ENCODE data around the gene GOLPH3.
"Not testable (repeated sequence)": the region's sequence is repeated elsewhere in the genome, so short reads cannot be mapped to it uniquely, and the experiment has no call there.

The GOLPH3 gene

GRCh38 chr5:32132757-32133156, 41.4 kb downstream of the GOLPH3 start:
- DNase-seq, result no peak

GRCh38 chr5:32131604-32132003, 42.5 kb downstream of the GOLPH3 start:
- no peak for DNase-seq

DNA sequence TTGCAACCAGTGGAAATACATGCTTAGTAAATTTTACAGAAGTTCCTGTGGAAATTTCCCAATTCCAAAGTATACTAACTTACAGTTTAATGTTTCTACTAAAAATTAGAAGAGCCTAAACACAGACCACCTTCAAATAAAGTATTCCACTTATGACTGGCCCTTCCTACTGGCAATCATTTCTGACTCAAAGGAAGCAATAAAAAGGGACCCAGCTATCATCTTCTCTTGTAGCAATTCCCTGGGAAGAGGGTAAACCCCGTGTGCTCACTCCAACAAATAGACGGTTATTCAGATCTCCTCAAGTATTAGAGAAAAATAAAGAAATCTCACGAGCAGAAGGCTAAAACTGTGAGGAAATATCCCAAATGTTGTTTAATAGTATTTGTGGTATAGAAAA, 43.3 kb downstream of the GOLPH3 start:
- DNase-seq, result no peak

DNA sequence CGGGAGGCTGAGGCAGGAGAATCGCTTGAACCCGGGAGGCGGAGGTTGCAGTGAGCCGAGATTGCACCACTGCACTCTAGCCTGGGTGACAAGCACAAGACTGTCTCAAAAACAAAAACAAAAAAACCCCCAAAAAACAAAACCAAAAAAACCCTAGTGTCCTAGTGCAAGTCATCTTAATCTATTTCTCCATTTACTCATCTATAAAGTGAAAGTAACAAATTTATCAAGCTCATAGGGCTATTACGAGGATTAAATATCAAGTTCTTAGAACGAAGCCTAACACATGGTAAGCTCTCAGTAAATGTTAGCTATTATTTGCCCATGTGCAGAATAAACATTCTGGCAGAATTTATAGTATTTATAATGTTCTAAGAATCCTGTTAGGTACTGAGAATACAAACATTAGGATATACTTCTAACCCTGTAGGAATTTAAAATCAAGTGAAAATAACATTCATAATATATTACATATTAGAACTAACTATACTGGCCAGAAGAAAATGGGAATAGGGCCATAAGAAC, 45.0 kb downstream of the GOLPH3 start:
- no peak for DNase-seq

DNA sequence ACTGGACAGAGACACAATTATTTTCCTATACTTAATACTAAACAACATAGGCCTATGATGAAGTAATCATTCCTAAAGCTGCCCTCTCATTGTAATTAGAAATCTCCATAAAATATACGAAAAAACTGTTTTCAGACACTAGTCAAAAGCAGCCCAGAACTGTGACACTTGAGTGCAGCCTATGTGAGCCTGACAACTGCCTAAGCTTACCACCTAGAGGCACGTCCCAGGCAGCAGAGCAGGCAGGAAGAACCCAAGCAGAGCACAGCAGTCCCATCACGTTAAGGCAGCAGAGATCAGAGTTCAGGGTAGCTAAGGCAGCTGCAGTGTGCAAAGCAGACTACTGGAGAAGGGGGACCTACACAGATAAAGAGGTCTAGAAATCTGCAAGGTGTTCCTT, 46.4 kb downstream of the GOLPH3 start:
- DNase-seq, result no peak

- DNase-seq, result no peak
These were observed 47.4 kb downstream of the GOLPH3 start for GRCh38 chr5:32126691-32127090.

GRCh38 chr5:32123889-32124676, 50.0 kb downstream of the GOLPH3 start:
- no peak for DNase-seq

GRCh38 chr5:32123058-32123805, 50.9 kb downstream of the GOLPH3 start:
- DNase-seq, result no peak

- not testable (repeated sequence) for DNase-seq
These were observed 55.2 kb downstream of the GOLPH3 start for GRCh38 chr5:32118922-32119321.

DNA sequence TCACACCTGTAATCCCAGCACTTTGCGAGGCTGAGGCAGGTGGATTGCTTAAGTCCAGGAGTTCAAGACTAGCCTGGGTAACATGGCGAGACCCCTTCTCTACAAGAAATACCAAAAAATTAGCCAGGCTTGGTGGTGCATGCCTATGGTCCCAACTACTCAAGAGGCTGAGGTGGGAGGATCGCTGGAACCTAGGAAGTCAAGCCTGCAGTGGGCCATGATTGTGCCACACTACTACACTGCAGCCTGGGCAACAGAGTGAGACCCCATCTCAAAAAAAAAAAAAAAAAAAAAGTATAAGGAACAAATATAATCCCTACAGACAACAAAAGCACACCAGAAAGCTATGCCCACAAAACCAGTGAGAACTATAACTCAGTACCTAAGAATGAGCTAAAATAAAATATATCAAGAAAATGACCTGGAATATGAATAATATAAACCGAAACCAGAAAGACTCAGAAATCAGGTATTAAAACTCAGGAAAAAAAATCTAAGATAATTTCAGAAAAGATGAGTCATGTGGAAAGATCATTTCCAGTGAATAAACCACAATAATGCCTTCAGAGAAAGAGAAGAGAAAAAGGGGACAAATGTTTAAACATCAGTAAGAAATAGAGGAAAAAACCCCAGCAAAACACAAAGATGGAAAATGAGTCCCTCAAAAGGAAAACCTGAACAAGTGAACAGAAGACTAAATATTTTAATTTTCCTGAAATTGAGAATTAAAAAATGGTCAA, 57.4 kb downstream of the GOLPH3 start:
- no peak for DNase-seq

DNA sequence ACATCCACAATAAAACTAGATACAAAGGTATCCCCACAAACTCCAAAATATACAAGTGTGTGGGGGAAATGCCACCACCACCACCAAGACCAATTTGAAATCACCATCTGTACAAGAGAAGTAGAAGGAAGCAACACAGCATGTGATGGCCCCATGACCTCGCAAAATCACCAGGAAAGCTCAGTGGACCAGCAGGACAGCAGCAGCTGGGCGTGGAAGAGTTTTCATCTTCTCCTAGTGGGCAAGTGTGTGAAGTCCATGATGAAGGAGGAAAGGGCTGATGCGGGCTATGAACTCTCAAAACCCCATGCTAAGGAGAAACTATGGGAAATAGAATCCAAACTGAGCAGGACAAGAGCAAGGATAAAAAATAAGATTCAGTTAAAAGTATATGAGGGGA, 58.1 kb downstream of the GOLPH3 start:
- no peak for DNase-seq

GRCh38 chr5:32110111-32110696, 63.9 kb downstream of the GOLPH3 start:
- DNase-seq, result no peak

- DNase-seq, result no peak
These were observed 64.9 kb downstream of the GOLPH3 start for GRCh38 chr5:32109236-32109635.

DNA sequence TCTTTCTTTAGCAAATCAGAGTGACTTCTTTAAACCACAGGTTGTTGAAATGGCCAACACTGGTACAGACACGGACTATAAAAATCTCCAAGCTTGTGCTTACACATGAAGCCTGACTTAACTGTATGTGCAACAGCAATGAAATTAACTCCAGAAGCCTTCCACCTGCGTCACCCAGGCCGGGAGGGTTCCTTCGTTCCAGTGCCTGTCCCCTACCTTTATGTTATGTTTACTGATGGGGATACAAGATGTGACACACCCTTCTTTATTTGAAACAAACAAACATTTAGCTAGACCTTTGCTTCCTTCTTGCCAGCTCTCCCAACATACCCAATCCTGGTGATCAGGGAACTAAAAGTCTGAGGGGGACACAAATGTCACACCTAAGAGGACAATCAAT, 66.0 kb downstream of the GOLPH3 start:
- DNase-seq, result no peak

DNA sequence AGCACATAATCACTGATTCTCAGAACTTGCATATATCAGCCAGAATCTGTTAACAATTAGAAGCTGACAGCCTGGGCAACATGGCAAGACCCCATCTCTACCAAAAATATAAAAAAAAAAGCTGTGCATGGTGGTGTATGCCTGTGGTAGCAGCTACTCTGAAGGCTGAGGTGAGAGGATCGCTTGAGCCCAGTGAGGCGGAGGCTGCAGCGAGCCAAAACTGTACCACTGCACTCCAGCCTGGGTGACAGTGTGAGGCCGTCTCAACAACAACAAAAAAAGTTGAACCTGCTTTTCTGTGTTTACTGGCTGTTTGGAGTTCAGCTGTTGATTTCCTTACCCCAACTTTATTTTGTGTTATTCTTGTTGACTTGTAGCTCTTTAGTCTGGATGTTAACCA, 66.8 kb downstream of the GOLPH3 start:
- no peak for DNase-seq

DNA sequence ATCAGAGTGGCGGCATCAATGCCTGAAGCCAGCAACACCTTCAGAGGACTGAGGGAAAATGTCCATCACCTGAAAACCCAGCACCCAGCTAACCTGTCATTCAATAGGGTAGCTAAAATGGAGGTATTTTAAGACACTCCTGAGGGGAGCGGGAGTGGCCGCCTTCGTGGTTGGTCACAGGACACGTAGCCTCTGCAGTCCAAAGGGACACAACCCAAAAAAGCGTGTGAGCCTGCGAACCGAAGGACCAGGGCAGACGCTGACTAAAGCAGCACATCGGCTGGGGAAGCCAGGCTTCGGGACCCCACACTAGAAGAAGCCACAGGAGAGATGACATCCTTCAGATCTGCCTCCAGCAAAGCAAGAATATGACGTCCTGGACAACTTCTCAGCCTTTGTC, 70.6 kb downstream of the GOLPH3 start:
- DNase-seq, result no peak

DNA sequence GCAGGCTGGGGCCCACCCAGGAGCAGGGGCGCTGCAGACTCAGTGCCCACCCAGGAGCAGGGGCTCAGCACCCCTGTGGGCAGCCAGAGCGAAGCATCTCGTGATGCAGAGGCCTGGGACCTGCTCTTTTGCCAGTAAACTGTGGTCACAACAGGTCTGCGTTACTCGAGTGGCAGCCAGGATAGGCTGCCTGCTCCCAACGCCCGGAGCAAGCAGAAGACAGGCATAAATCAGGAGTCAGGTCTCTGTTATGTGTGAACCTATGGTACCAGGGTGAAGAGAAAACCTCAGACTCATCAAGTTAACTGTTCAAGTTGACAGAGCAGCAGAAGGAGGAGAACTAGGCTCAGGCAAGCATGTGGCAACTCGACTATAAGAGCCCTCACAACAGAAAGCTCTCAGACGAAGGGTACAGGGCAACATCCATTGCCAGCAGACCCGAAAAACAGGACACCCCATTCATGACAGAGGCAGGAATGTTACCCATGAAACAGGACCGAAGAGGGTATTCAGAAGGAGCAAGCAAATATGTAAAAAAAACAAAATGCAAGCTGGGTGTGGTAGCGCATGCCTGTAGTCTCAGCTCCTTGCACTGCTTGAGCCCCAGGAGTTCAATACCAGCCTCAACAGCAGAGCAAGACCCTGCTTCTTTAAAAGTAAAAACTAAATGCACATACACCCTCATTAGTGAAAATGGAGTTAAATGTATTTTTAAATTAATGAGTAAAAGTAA, 71.7 kb downstream of the GOLPH3 start:
- DNase-seq, result no peak

GRCh38 chr5:32100691-32101302, 73.3 kb downstream of the GOLPH3 start:
- DNase-seq, result peak; percentile 10 to 46

DNA sequence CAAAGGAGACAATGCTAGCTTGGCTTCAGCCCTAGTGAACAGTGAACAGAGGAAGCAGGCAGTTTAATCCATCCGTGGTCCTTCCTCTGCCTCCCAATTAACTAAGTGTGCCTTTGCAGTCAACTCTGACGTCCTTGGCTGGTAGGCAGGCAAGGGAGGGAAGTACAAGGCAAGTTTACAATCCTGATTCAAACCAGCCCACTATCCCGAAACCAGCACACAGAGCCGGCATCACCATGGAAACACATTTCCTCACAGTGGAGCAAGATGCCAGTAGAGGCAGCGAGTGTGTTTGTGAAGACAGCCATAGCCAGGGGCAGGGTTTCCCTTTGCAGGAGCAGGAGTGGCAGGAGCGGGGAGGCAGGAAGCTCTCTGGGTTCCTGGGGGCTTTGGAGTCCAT, 73.9 kb downstream of the GOLPH3 start:
- peak in 1 of 2 experiments; percentile 29 for DNase-seq

- DNase-seq, result peak; percentile 37 to 77
These were observed 74.6 kb downstream of the GOLPH3 start for GRCh38 chr5:32099486-32100035.

GRCh38 chr5:32098890-32099310, 75.2 kb downstream of the GOLPH3 start:
- peak; percentile 66 to 80 for DNase-seq

Data from NCI-H524 (cell line).